Fibroblast of the conjunctiva (primary cell): ENCODE measurements around the gene PDE6B.
"Not testable (repeated sequence)": the region's sequence is repeated elsewhere in the genome, so short reads cannot be mapped to it uniquely, and the experiment has no call there.

ENCODE experiments used
- DNase-seq: peaks from one replicate; pipeline ENCODE4 v3.0.0-alpha.2; 2010; ENCODE audit warnings: low read depth

The PDE6B gene

GRCh38 chr4:683247-683897, 58.0 kb downstream of the PDE6B start:
- no peak for DNase-seq

DNA sequence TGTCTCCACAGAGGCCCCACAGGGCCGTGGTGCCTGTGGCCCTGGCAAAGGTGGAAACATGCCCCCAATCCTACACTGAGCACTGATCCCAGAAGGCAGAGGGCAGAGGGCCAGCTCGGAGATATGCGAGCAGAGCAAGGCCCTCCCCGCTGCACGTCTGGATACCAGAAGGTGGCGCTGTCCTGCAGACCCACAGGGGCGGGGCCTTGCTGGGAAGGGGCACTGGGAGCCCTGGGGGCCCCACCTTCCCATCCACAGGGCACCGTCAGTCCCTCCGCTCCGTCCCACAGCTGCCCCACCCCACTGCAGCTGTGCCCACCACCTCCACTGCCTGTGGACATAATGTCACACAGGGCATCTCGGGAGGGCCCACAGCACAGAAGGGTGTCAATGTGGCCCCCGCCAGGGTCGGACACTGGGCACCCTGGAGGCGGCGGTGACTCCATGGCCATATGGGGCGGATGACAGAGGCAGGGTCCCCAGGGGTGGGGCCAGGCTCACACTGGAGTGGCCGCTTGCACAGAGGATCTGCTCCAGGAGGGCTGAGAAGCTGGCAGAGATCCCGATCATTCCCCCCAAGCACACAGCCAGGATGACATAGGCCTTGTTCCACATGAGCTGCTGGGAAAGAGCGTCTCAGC, 58.7 kb downstream of the PDE6B start:
- peak; percentile 49 for DNase-seq

DNA sequence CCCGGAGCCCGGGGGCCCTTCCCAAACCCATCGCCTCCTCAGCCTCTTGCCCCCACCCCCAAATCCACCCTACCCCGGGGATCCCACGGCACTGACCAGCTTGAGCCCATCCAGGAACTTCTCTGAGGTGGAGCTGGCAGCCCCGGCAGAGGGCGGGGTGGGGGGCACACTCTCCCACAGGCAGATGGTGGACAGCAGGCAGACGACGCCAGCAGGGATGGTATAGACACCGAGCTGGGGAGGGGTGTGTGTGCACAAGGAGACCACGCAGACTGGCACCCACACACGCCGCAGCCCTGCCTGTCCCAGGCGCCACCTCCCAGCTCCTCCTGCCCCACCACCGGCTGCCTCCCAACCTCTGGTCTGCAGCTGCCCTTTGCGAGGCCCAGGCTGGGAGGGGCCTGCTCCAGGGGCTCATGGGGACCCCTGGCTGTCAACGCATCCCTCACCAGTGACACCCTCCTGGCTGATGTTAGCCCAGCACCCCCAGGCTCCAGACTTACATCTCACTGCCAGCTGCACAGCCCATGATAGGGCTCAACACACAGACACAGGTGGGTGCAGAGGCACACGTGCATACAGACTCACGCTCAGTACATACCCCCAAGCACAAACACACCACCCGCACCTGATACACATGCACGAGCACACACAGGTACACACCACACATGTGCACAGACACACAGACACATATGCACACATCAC, 59.4 kb downstream of the PDE6B start:
- no peak for DNase-seq

GRCh38 chr4:685679-686412, 60.5 kb downstream of the PDE6B start:
- DNase-seq: no peak

GRCh38 chr4:686413-687040, 61.2 kb downstream of the PDE6B start:
- no peak for DNase-seq

DNA sequence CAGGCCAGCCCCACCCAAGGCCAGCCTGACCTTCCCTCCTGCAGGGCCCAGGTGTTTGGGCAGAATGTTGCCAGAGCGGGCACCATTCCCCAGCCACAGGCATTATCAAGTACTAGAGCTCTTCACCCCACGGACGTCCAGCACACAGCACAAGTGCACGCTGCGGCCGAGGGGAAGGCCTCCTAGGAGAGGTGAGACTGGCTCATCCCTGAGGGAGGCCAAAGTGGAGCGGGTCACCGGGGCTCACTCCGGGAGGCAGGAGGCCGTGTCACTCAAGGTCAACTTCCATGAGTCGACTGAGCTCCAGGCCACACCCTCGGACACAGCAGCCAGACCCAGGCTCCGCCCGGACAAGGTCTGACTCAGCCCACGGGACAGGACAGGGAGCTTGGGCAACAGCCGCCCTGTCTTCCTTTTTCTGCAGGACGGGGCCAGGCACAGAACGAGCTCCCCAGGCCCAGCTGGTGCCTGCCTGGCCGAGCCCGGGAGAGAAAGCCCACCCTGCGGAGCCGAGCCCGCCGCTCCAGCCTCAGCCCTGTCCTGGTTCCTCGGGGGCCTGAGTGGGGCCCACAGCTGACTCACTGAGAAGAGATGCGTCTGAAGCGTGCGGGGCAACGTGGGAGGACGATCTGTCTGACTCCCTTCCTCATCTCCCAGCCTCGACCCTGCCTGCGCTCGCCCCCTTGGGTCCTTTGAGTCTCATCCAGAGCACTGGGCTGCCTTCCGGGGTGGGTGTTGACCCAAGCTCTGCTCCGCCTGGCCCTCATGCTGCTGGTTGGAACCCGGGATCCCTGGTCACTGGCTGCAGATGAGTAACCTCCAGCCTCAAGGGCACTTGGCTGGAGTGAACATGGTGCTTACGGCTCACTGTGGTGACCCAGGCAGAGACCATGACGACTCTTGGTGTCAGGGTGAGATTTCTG, 61.9 kb downstream of the PDE6B start:
- peak; percentile 82 for DNase-seq

DNA sequence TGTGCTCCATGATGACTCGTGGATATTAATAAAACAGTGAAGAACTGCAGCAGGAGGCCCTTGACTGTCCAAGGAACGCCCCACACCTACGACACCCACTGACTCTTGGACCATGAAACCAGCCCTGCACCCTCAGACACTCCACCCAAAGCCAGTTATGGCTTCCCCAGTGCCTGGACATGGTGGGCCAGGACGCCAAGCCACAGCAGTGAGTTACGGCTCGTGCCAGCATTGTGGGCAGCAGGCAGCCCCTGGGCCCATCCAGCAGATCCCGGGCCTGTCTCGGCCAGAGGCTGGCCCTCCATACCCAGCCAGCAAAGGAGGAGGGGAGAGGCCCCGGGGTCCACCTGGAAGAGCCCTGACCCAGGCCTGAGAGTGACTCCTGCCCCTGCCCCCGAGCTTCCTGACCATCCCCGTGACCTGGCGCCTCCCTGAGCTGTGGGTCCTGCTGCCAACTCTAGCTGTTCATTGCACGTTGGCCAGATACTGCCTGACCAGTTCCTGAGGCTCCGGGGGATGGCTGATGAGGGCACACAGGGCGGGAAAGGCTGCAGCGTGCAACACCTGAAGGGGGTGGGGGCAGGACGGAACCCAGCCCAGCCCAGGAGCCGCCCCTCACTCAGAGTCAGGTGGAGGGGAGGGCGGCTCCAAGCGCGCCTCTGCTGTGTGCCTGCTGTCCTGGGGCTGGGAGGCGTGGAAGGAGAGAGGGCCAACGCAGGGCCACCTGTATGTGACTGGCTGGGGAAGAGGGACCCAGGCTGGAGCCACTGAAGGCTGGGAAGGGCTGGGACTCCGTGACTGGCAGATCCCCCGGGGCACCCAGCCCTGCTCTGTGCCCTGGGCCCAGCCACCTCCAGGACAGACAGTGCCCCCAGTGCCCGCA, 62.8 kb downstream of the PDE6B start:
- no peak for DNase-seq

GRCh38 chr4:688854-689681, 63.7 kb downstream of the PDE6B start, which contains the start of gene SLC49A3:
TSS of gene SLC49A3 (minus strand) at chr4:689151. CDS start at chr4:689127, 24 bp downstream.
- DNase-seq: no peak

DNA sequence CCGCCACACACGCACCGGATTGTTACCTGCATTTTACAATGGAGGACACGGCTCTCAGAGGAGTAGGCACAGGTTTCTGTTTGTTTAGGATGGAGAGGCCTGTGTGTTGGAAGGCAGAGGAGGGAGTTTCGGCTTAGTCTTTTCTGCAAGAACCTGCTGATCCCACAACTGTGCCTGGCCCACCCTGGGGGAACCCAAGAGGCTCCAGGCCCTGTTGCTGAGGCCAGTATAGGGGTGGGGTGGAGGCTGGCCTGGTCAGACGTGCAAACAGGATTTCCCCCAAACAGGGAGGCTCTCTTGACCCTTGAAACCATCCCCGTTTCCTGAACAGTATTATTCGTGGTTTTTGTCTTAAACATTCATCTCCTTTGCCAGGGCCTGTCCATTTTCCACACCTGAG, 64.3 kb downstream of the PDE6B start:
- no peak for DNase-seq

- no peak for DNase-seq
Measured at GRCh38 chr4:692771-693554, 67.6 kb downstream of the PDE6B start.

DNA sequence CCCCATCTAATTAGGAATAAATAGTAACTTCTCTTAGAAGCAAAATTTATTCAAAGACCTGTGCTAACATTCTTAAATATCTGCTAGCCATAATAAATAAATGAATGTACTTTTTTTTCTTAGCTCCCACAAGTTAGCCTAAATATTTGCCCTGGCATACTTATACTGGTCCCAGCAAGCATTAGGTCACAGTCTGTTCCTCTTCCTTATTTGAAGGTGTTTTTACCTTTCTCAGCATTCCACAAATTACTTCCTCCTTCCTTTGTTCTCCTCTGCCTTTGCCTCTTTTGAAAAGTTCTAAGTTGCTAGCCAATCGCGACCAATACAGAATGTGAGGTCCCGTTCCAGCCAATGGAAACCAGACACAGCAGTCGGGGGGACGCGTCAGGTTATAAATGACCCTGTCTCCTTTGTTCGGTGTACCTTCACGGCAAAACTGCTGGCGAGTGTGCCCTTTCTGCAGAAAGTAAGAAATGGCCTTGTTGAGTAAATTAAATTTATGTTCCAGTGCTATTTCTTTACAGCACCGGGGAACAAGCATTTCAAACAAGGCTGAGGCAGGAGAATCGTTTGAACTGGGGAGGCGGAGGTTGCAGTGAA, 69.1 kb downstream of the PDE6B start:
- DNase-seq: not testable (repeated sequence)

DNA sequence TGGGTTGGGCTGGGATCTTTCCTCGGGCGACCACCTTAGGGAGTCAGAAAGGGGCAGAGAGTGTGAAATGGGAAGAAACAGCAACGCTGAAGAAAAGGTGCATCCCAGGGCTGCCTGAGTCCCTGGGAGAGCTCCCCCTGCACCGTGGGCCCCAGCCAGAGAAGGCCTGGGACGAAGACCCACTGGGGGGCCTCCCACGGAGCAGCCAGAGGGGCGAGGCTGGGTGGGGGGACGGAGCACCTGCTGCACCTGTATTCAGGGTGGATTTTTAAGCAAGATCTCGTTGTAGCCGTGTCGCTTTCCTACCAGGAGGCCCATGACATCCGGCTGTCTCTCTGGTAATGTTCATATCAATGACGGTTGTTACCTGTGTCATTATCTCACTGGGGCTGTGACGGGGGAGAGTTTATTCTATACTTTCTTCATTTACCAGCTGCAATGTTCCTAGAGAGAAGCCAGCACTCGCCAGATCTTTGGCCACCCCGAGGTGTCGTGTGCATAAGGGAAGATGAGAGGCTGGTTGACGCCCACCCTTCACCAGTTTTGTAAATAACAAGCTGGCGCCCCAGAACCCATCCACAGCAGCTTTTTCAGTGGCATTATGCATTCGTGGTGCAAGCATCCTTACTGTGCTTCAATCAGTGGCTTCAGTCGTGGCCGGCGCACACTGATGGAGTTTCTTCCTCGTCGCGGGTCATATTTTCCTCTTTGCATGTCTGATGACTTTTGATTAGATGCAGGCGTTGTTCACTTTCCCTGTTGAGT, 74.6 kb downstream of the PDE6B start:
- no peak for DNase-seq

DNA sequence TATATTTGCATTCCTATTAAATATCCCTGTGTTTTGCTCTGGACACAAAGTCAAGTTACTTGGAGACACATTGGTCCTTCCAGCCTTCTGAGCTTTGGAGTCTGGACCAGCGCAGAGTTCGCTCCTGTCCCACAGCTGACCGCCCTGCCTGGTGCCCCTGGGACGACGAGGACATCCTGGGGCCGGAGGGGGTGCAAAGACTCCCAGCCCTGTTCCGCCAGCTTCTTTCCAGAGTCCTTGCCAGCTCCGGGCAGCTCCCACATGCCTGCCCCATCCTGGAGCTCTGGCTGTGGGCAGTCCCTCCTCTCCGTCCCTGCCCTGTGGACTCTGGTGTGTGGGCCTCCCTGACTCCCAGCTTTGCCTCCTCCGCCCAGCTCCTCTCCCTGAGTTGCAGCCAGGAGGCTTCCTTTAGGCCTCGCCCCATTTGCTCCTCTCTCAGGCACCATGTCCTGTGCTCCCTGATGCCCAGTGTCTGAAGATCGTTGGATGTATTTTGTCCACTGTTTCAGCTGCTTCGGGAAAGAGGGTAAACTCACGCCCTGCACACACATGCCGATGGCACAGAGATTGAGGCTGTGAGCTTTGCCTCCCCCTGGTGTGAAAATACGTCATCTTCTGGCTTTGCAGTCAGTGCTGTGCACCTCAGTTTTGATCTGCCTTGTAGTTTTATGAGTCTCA, 75.4 kb downstream of the PDE6B start:
- DNase-seq: no peak

DNA sequence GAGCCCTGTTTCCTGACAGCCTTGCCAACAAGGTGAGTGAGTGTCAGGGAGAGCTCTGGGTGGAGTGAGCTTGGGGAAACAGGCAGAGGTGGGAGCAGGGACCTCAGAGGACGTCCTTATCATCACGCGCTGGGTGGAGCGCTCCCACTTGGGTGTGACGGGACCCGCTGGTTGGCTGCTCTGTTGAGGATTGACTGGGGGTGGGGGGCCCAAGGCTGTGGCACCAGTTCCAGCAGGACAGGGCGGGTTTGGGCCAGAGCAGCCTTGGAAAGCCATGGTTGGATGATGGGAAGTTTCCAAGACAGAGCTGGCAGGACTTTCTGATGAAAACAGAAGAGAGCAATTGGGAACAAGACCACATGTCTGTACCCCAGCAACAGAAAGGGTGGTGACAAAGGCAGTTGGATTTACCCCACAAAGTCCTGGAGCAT, 77.3 kb downstream of the PDE6B start:
- no peak for DNase-seq

DNA sequence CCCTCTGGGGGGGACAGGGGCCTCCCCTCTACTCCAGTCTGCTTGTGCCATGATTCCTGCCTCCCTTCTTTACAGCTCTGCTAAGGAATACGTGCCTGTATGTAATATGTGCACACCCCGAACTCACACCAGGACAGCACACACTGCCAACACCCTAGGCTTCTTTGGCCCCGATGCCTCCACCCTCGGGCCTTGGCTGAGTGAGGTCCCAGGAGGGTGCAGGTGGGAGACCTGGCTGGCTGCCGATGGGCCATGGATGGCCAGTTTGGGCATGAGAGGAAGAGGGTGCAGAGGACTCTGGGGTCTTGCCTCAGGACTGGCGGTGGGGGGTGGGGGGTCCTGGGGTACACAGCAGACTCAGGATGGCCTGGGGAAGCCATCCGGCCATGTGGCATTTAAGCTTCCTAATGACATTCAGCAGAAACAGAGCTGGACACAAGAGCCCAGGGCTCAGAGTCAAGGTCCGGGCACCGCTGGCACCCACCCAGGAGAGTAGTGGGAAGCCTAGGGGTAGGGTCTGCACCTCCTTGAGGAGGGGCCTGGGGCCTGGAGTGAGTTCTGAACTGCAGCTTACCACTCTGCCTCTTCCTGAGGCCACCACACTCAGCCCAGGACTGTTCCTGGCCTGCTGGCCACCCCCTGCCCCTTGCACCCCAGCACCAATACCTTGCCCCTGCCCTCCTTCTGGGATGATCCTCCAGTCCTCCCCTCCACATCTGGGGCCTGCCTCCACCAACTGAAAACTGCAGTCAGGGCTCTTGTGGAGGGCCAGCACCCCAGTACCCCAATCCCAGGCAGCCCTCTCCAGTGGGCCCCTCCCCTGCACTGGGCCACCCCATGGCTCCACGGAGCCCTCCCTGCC, 78.2 kb downstream of the PDE6B start:
- no peak for DNase-seq
